Gastrocnemius medialis (tissue), 4 donors: ENCODE data around the gene SLC36A3. TPM values are rescaled to one million over a fixed set of nuclear protein-coding genes. Genes with fewer than 3 reads are reported as not detected.

ENCODE experiments used
- ATAC-seq, 2 donors: fragments of 150-250 bp; one replicate each; pipeline ENCODE4 v1.9.1; 2016
- DNase-seq, 2 donors: peaks; one replicate each; pipeline ENCODE4 v3.0.0-alpha.2; 2019
- H3K27ac ChIP-seq, 4 donors: fragments of 200-600 bp; sonication (generic); 1 replicate in 1 of 4; 2 replicates in 3 of 4; pipeline ENCODE4 v1.5.1; 2016 to 2018; ENCODE audit warnings: mild to moderate bottlenecking in 2 of 4, moderate library complexity in 1 of 4
- H3K27me3 ChIP-seq, 3 donors: fragments of 200-600 bp; sonication (generic) in 2 of 3; 1 replicate in 1 of 3; 2 replicates in 2 of 3; pipeline versions ENCODE4 v1.5.1 to v1.6.0; 2016 to 2019; ENCODE audit warnings: mild to moderate bottlenecking in 1 of 3, moderate library complexity in 1 of 3
- H3K36me3 ChIP-seq, 2 donors: fragments of 200-600 bp; sonication (generic) in 1 of 2; one replicate each; pipeline ENCODE4 v1.5.1; 2017 to 2018
- H3K4me1 ChIP-seq, 2 donors: fragments of 200-600 bp; sonication (generic) in 1 of 2; one replicate each; pipeline ENCODE4 v1.5.1; 2016 to 2017; ENCODE audit warnings: mild to moderate bottlenecking in 2 of 2
- H3K4me3 ChIP-seq, 4 donors: fragments of 200-600 bp; sonication (generic) in 3 of 4; 1 replicate in 1 of 4; 2 replicates in 3 of 4; pipeline ENCODE4 v1.5.1; 2016 to 2019; ENCODE audit warnings: mild to moderate bottlenecking in 2 of 4
- H3K9me3 ChIP-seq, 3 donors: fragments of 200-600 bp; sonication (generic) in 2 of 3; 1 replicate in 1 of 3; 2 replicates in 2 of 3; pipeline ENCODE4 v1.5.1; 2016 to 2019
- CTCF ChIP-seq, 5 experiments: fragments of 450-650 bp in 3 of 5; fragments of 200-600 bp in 2 of 5; sonication (generic) in 2 of 5; IDR thresholded peaks in 4 of 5; conservative IDR thresholded peaks in 1 of 5; 1 replicate in 4 of 5; 2 replicates in 1 of 5; pipeline ENCODE4 v1.5.1; 2016 to 2019; ENCODE audit warnings: antibody characterized with exemption in 5 of 5, mild to moderate bottlenecking in 3 of 5, moderate library complexity in 3 of 5
- POLR2A ChIP-seq, 2 donors: fragments of 450-650 bp; IDR thresholded peaks; one replicate each; pipeline ENCODE4 v1.6.1; 2017; ENCODE audit warnings: antibody characterized with exemption in 2 of 2, mild to moderate bottlenecking in 2 of 2, moderate library complexity in 2 of 2
- in situ Hi-C, 4 donors: fragments of 200-750 bp; cut with MboI; loops; one replicate each; pipeline versions ENCODE4 v1.15.0 to v1.8.0; 2017; ENCODE audit warnings: low sequenced_read_pairs in 4 of 4
- intact Hi-C: fragments of 100-400 bp; cut with DNase I; formaldehyde crosslinking; loops from one replicate; pipeline ENCODE4 v1.15.1; 2023; ENCODE audit warnings: low total_unique reads
- total RNA-seq, 4 donors: library from RNA; depleted of rRNA; stranded (reverse); fragments of >200 nt; gene quantifications; one replicate each; pipeline versions ENCODE4 v1.1.0 to v1.2.3, GENCODE V29; 2016

Gene SLC36A3
- total RNA-seq, 4 donors from 2014 or later: not detected

- no peak overlapping the region for H3K27ac ChIP-seq
- TF ChIP-seq POLR2A (IDR thresholded peaks at IDR 0.05) (no peak), CTCF (IDR thresholded peaks at IDR 0.05 in 4 of 5, conservative IDR thresholded peaks at IDR 0.05 in 1 of 5) (no peak)
- in situ Hi-C loops: loop anchor here in 1 of 4 donors (25.0 kb wide), 1 partner anchor 108 kb away; no protein-coding TSS in a partner anchor
Measured at GRCh38 chr5:151245680-151246219, 57.8 kb downstream of the SLC36A3 start.

GRCh38 chr5:151244206-151244605 is 59.4 kb downstream of the SLC36A3 start:
- Histone ChIP-seq H3K36me3 (no peaks in the 10 kb centered on the region), H3K27me3 (no peaks in the 10 kb centered on the region), H3K4me1 (peaks cover 0 to 3% of the 10 kb centered on the region in 2 donors), H3K9me3 (no peaks in the 10 kb centered on the region), H3K4me3 (no peak overlapping the region), H3K27ac (no peak overlapping the region)
- DNase-seq: no peak
- intact Hi-C loops (no loop called here), in situ Hi-C loops (loop anchor here in 1 of 4 donors (25.0 kb wide), 1 partner anchor 107 kb away; no protein-coding TSS in a partner anchor)
- no peak for ATAC-seq
- no peak for TF ChIP-seq POLR2A (IDR thresholded peaks at IDR 0.05)
- TF ChIP-seq CTCF (IDR thresholded peaks at IDR 0.05 in 4 of 5, conservative IDR thresholded peaks at IDR 0.05 in 1 of 5): no peak

More at GRCh38 chr5:151245680-151246219, 57.8 kb downstream of the SLC36A3 start:
- H3K4me3 ChIP-seq: no peak overlapping the region
- no peaks in the 10 kb centered on the region for H3K9me3 ChIP-seq
- intact Hi-C loops: no loop called here
- no peaks in the 10 kb centered on the region for H3K4me1 ChIP-seq
- no peak for DNase-seq
- H3K27me3 ChIP-seq: no peaks in the 10 kb centered on the region
- ATAC-seq: no peak
- H3K36me3 ChIP-seq: no peaks in the 10 kb centered on the region

- intact Hi-C loops: no loop called here
Measured at GRCh38 chr5:151243564-151243963, 60.0 kb downstream of the SLC36A3 start.

GRCh38 chr5:151243127-151243526 is 60.4 kb downstream of the SLC36A3 start:
- DNase-seq: no peak
- Histone ChIP-seq H3K27me3 (no peaks in the 10 kb centered on the region), H3K27ac (no peak overlapping the region), H3K36me3 (no peaks in the 10 kb centered on the region), H3K4me1 (peaks cover 2 to 7% of the 10 kb centered on the region in 2 donors), H3K4me3 (no peak overlapping the region), H3K9me3 (no peaks in the 10 kb centered on the region)
- no peak for TF ChIP-seq CTCF (IDR thresholded peaks at IDR 0.05 in 4 of 5, conservative IDR thresholded peaks at IDR 0.05 in 1 of 5)
- TF ChIP-seq POLR2A (IDR thresholded peaks at IDR 0.05): no peak
- ATAC-seq: no peak
- in situ Hi-C loops: loop anchor here in 1 of 4 donors (25.0 kb wide), 1 partner anchor 106 kb away; no protein-coding TSS in a partner anchor
- intact Hi-C loops: no loop called here

More at GRCh38 chr5:151243564-151243963, 60.0 kb downstream of the SLC36A3 start:
- DNase-seq (no peak), ATAC-seq (no peak)
- Histone ChIP-seq H3K27me3 (no peaks in the 10 kb centered on the region), H3K4me3 (no peak overlapping the region), H3K27ac (no peak overlapping the region), H3K9me3 (no peaks in the 10 kb centered on the region), H3K36me3 (no peaks in the 10 kb centered on the region), H3K4me1 (peaks cover 0 to 3% of the 10 kb centered on the region in 2 donors)
- TF ChIP-seq CTCF (IDR thresholded peaks at IDR 0.05 in 4 of 5, conservative IDR thresholded peaks at IDR 0.05 in 1 of 5) (no peak), POLR2A (IDR thresholded peaks at IDR 0.05) (no peak)
- in situ Hi-C loops: loop anchor here in 1 of 4 donors (25.0 kb wide), 1 partner anchor 106 kb away; no protein-coding TSS in a partner anchor
